DND-41 (cell line): ENCODE measurements around the gene GSC.

Source experiments
- ATAC-seq: fragments of 200-7000 bp; cut with Tn5 transposase; 3 replicates; pipeline ENCODE4 v1.9.1; 2021; ENCODE audit warnings: low read depth; ENCODE audit not compliant: insufficient read depth
- DNase-seq: peaks from one replicate; pipeline ENCODE4 v3.0.0-alpha.2; 2020
- H2AFZ ChIP-seq: 2 replicates; pipeline ENCODE4 v1.6.0; 2012; ENCODE audit warnings: low read depth, low read length
- H3K27ac ChIP-seq: 2 replicates; pipeline ENCODE4 v1.5.1; 2012; ENCODE audit warnings: low read length, inconsistent platforms
- H3K27me3 ChIP-seq: fragments of 200-600 bp; sonication (generic); 2 replicates; pipeline ENCODE4 v1.6.0; 2012; ENCODE audit warnings: low read length, mild to moderate bottlenecking, inconsistent platforms; ENCODE audit not compliant: insufficient read depth, poor library complexity
- H3K36me3 ChIP-seq: 2 replicates; pipeline ENCODE4 v1.5.1; 2012; ENCODE audit warnings: low read length, inconsistent platforms; ENCODE audit not compliant: insufficient read depth
- H3K4me1 ChIP-seq: 2 replicates; pipeline ENCODE4 v1.5.1; 2012; ENCODE audit warnings: mild to moderate bottlenecking, low read length; ENCODE audit not compliant: insufficient read depth
- H3K4me2 ChIP-seq: 2 replicates; pipeline ENCODE4 v1.6.0; 2012; ENCODE audit warnings: mild to moderate bottlenecking, moderate library complexity, low read length, inconsistent platforms; ENCODE audit not compliant: insufficient read depth
- H3K4me3 ChIP-seq, 2 experiments: fragments of 200-600 bp in 1 of 2; shearing (Covaris generic) in 1 of 2; 2 replicates each; pipeline ENCODE4 v1.5.1; 2012 to 2016; ENCODE audit warnings: inconsistent platforms in 2 of 2, low read length in 2 of 2, mild to moderate bottlenecking in 2 of 2, low read depth in 1 of 2, moderate library complexity in 1 of 2
- H3K79me2 ChIP-seq: 2 replicates; pipeline ENCODE4 v1.6.0; 2012; ENCODE audit warnings: low read length, inconsistent platforms; ENCODE audit not compliant: insufficient read depth
- H3K9ac ChIP-seq: 2 replicates; pipeline ENCODE4 v1.6.0; 2012; ENCODE audit warnings: low read depth, mild to moderate bottlenecking, inconsistent platforms, low read length, moderate library complexity
- H3K9me3 ChIP-seq: 2 replicates; pipeline ENCODE4 v1.5.1; 2012; ENCODE audit warnings: low read length, moderate library complexity, mild to moderate bottlenecking, inconsistent platforms; ENCODE audit not compliant: insufficient read depth, severe bottlenecking
- H4K20me1 ChIP-seq: 2 replicates; pipeline ENCODE4 v1.6.0; 2012; ENCODE audit warnings: low read length; ENCODE audit not compliant: insufficient read depth
- CTCF ChIP-seq: IDR thresholded peaks from 2 replicates; pipeline ENCODE4 v1.5.1; 2012; ENCODE audit warnings: borderline replicate concordance, low read length, moderate library complexity, mild to moderate bottlenecking; ENCODE audit not compliant: poor library complexity, severe bottlenecking; ENCODE audit errors: extremely low read depth
- EZH2 ChIP-seq: IDR thresholded peaks from 3 replicates; pipeline ENCODE4 v1.6.1; 2012; ENCODE audit warnings: borderline replicate concordance, low read depth, mild to moderate bottlenecking, moderate library complexity, low read length, inconsistent platforms; ENCODE audit not compliant: severe bottlenecking

Gene GSC

DNA sequence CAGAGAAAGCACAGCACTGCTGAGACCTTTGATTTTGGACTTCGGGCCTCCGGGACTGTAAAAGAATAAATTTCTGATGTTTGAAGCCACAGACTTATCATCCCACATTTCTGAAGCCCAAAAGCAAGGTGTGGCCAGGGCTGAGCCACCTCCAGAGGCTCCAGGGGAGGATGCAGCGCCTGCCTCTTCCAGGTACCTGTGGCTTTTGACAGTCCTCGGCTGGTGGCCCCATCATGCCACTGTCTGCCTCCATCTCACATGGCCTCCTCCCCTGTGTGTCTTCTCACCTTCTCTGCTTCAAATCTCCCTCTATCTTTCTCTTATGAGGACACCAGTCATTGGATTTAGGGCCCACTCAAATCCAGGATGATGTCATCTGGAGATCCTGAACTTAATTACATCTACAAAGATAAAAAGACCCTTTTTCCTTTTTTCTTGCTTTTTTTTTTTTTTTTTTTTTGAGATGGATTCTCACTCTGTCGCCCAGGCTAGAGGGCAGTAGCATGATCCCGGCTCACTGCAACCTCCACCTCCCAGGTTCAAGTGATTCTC lies 15.4 kb downstream of the GSC start:
- no peak for DNase-seq
- H3K27ac ChIP-seq, result no peak overlapping the region

DNA sequence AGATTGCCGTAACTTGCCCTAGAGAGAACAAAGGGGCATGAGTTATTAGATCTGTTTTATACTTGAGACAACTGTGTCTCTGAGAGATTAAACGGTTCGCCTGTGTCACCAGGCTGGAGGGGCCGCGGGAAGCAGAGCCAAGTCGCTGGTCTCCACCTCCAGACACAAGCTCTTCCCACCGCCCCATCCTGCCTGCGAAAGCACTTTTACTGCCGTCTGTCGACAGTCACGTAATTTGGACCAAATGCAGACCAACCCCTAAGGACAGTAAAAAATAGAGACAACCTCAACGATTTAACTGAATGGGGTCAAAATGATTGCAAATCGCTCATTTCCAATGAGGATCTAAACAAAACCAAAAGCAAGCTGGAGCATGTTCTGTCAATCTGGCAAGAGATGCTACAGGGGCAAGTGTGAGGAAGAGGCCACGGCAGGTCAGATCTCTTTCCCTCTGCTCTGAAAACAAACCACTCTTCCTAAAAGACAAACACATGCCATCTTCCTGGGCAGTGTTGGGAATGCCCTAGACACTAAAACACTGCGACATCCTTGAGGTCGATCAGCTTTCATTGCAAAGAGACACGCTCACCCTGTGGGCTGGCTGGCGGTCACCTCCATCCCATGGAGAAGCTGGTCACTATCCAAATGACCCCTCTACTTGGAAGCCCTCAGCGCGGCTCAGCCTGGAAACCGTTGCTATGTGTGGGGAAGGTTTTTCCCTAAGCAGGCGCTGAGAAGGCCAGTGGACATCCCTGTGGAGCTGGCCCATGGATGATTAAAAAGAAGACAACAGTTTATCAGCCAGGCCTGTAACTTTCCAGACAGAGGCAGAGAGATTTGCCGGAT lies 17.1 kb downstream of the GSC start:
- Histone ChIP-seq H3K27me3 (no peaks in the 10 kb centered on the region), H3K4me3 (no peak overlapping the region), H3K27ac (no peak overlapping the region), H4K20me1 (no peaks in the 10 kb centered on the region), H2AFZ (no peak overlapping the region), H3K9ac (no peak overlapping the region), H3K36me3 (no peaks in the 10 kb centered on the region), H3K79me2 (no peaks in the 10 kb centered on the region), H3K4me2 (no peak overlapping the region), H3K4me1 (peaks cover 4% of the 10 kb centered on the region; the same call in 1 of the 2 replicates), H3K9me3 (no peaks in the 10 kb centered on the region)
- ATAC-seq, result no peak
- DNase-seq, result no peak
- TF ChIP-seq EZH2 (no peak), CTCF (no peak)

More for the DNA sequence above, 15.4 kb downstream of the GSC start:
- no peak for ATAC-seq
- Histone ChIP-seq H3K4me1 (peaks cover 4% of the 10 kb centered on the region; the same call in 1 of the 2 replicates), H3K27me3 (no peaks in the 10 kb centered on the region), H4K20me1 (no peaks in the 10 kb centered on the region), H3K4me2 (no peak overlapping the region), H2AFZ (no peak overlapping the region), H3K4me3 (no peak overlapping the region), H3K36me3 (no peaks in the 10 kb centered on the region), H3K9me3 (no peaks in the 10 kb centered on the region), H3K9ac (no peak overlapping the region), H3K79me2 (no peaks in the 10 kb centered on the region)
- no peak for TF ChIP-seq EZH2
- TF ChIP-seq CTCF, result no peak

GRCh38 chr14:94751956-94752355 lies 18.0 kb downstream of the GSC start:
- Histone ChIP-seq H3K36me3 (no peaks in the 10 kb centered on the region), H3K27ac (no peak overlapping the region), H2AFZ (no peak overlapping the region), H4K20me1 (no peaks in the 10 kb centered on the region), H3K4me2 (no peak overlapping the region), H3K79me2 (no peaks in the 10 kb centered on the region), H3K27me3 (no peaks in the 10 kb centered on the region), H3K4me3 (no peak overlapping the region), H3K9me3 (no peaks in the 10 kb centered on the region), H3K9ac (no peak overlapping the region), H3K4me1 (peaks cover 4% of the 10 kb centered on the region; the same call in 1 of the 2 replicates)
- DNase-seq (no peak), ATAC-seq (no peak)
- no peak for TF ChIP-seq EZH2

DNA sequence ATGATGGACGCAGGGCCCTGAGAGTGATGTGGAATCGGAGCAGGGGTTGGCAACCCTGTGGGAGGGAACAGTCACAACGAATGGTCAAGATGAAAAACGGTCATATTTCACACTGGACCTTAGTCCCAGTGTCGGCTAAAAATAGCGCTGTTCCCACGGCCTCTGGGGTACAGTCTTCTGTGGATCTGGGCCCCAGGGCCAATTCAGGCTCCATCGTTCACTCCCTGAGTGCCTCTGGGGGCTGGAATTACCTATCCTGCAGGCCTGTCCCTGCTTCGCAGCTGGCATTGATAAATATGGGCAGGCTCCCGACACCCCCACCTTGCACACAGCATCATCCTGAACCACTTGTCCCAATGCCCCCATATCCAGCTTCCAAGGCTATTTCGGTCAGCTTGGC lies 18.6 kb downstream of the GSC start:
- no peak overlapping the region for H3K9ac ChIP-seq
- H3K4me1 ChIP-seq, result no peaks in the 10 kb centered on the region
- no peaks in the 10 kb centered on the region for H3K9me3 ChIP-seq
- H3K4me2 ChIP-seq, result no peak overlapping the region
- H4K20me1 ChIP-seq, result no peaks in the 10 kb centered on the region
- ATAC-seq, result no peak
- no peaks in the 10 kb centered on the region for H3K27me3 ChIP-seq
- no peak overlapping the region for H3K4me3 ChIP-seq
- no peaks in the 10 kb centered on the region for H3K36me3 ChIP-seq
- TF ChIP-seq EZH2 (no peak), CTCF (no peak)
- H2AFZ ChIP-seq, result no peak overlapping the region
- H3K27ac ChIP-seq, result no peak overlapping the region
- H3K79me2 ChIP-seq, result no peaks in the 10 kb centered on the region
- no peak for DNase-seq
